ENCODE measurements around the gene EXOC3L1.

Gene EXOC3L1

GRCh38 chr16:67179421-67180080 lies 10.4 kb downstream of the EXOC3L1 start:
- in situ Hi-C loops (cut with HindIII; ENCODE audit: low pct_ligation_motif_present, low sequenced_read_pairs): no loop called here
- no peak overlapping the region for H3K27ac ChIP-seq
- no peaks in the 10 kb centered on the region for H3K27me3 ChIP-seq (replicated peaks)
- H3K4me3 ChIP-seq (ENCODE audit: low read depth, low read length): no peak overlapping the region
- peak; percentile 41 for TF ChIP-seq CTCF (IDR thresholded peaks at IDR 0.05; ENCODE audit: low read depth, low read length, missing control alignments)
- H3K36me3 ChIP-seq (replicated peaks): no peaks in the 10 kb centered on the region
- DNase-seq: no peak

DNA sequence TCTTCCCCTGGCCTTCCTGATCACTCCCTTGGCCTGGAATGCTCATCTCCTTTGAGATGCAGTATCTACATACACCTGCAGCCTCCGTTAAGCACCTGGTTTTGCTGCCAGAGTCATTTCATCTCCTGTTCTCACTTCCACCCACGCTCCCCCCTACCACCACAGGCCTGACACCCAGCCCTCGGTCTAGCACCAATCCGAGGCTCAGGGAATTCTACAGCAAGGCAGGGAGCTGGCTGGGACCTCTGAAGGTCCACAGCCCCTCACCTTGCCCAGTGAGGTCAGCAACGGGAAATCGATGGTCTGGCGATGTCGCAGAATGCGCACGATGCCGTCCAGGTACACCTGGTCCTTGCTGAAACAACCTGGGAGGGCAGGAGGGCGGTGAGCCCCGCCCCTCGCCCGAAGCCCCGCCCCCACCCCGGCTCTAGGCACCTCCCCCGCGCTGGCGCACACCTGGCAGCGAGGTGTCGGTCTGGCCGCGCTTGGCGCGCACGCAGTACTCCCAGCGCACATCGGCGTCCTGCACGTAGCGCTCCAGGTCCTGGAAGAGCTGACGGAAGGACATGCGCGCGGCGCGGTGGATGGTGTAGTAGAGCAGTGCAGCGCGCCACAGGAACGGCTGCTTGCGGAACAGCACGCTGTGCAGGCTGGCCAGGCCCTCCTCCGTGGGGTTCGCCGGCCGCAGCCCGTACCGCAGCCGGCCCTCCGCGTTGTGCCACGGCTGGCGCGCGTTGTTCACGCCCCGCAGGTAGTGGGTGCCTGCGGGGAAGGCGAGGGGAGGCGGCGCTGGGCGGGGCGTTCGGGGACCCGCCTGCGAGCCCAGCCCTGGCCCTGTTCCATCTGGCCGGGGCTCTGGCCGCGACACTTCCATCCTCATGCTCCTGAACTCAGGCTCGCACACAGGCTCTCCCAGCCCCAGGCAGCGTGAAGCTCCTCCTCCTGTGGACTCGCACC lies 11.9 kb downstream of the EXOC3L1 start:
- peak; percentile 30 for TF ChIP-seq CTCF (IDR thresholded peaks at IDR 0.05; ENCODE audit: low read depth, low read length, missing control alignments)
- no peaks in the 10 kb centered on the region for H3K36me3 ChIP-seq (replicated peaks)
- no peak overlapping the region for H3K27ac ChIP-seq
- DNase-seq: no peak
- in situ Hi-C loops (cut with HindIII; ENCODE audit: low pct_ligation_motif_present, low sequenced_read_pairs): no loop called here
- H3K4me3 ChIP-seq (ENCODE audit: low read depth, low read length): peak overlapping the region; percentile 43
- H3K27me3 ChIP-seq (replicated peaks): no peaks in the 10 kb centered on the region

GRCh38 chr16:67176662-67177061 lies 13.3 kb downstream of the EXOC3L1 start:
- Histone ChIP-seq H3K27ac (no peak overlapping the region), H3K27me3 (replicated peaks) (no peaks in the 10 kb centered on the region)
- in situ Hi-C loops (cut with HindIII; ENCODE audit: low pct_ligation_motif_present, low sequenced_read_pairs): no loop called here

GRCh38 chr16:67174706-67175231 lies 15.2 kb downstream of the EXOC3L1 start:
- Histone ChIP-seq H3K27ac (no peak overlapping the region), H3K27me3 (replicated peaks) (no peaks in the 10 kb centered on the region), H3K4me3 (ENCODE audit: low read depth, low read length) (peak overlapping the region; percentile 52), H3K36me3 (replicated peaks) (no peaks in the 10 kb centered on the region)
- no peak for DNase-seq
- TF ChIP-seq CTCF (IDR thresholded peaks at IDR 0.05; ENCODE audit: low read depth, low read length, missing control alignments): no peak
- in situ Hi-C loops (cut with HindIII; ENCODE audit: low pct_ligation_motif_present, low sequenced_read_pairs): no loop called here

More at GRCh38 chr16:67176662-67177061, 13.3 kb downstream of the EXOC3L1 start:
- DNase-seq: no peak
- no peak overlapping the region for H3K4me3 ChIP-seq (ENCODE audit: low read depth, low read length)
- no peaks in the 10 kb centered on the region for H3K36me3 ChIP-seq (replicated peaks)
- no peak for TF ChIP-seq CTCF (IDR thresholded peaks at IDR 0.05; ENCODE audit: low read depth, low read length, missing control alignments)

- DNase-seq: peak; percentile 60
- no peaks in the 10 kb centered on the region for H3K27me3 ChIP-seq (replicated peaks)
- in situ Hi-C loops (cut with HindIII; ENCODE audit: low pct_ligation_motif_present, low sequenced_read_pairs): no loop called here
- TF ChIP-seq CTCF (IDR thresholded peaks at IDR 0.05; ENCODE audit: low read depth, low read length, missing control alignments): peak; percentile 39
- H3K27ac ChIP-seq: no peak overlapping the region
- no peaks in the 10 kb centered on the region for H3K36me3 ChIP-seq (replicated peaks)
- peak overlapping the region; percentile 52 for H3K4me3 ChIP-seq (ENCODE audit: low read depth, low read length)
These were observed 15.9 kb downstream of the EXOC3L1 start for GRCh38 chr16:67173808-67174705.

Data from brain microvascular endothelial cell (primary cell).